ENCODE measurements around the gene COL6A5.

COL6A5 gene

GRCh38 chr3:130516645-130517512 is 171.4 kb downstream of the COL6A5 start, which contains the start of gene COL6A6:
TSS of gene COL6A6 (plus strand) at chr3:130517177. CDS start at chr3:130560365, 43,188 bp downstream.
- DNase-seq (ENCODE audit: low read depth in 3 of 3, low spot score in 1 of 3) = no peak

DNA sequence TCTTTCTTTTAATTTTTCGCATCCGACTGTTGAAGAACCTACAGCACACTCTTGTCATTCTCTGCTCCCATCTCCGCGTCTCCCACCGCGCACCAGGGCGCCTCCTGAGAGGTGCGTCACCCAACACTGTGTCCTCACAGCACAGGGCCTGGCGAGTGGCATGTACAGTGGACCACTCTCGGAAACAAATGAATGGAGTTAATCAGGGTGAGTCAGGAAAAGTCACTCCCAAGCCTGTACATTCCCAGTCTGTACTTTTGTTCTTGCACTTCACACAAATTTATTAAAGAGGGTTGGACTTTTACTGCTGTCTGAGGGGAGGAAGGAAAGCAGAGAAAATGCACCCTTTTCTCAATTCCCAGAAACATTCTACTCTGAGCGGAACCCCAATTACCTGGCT is 172.1 kb downstream of the COL6A5 start:
- DNase-seq (ENCODE audit: low read depth in 3 of 3, low spot score in 1 of 3) = no peak

DNA sequence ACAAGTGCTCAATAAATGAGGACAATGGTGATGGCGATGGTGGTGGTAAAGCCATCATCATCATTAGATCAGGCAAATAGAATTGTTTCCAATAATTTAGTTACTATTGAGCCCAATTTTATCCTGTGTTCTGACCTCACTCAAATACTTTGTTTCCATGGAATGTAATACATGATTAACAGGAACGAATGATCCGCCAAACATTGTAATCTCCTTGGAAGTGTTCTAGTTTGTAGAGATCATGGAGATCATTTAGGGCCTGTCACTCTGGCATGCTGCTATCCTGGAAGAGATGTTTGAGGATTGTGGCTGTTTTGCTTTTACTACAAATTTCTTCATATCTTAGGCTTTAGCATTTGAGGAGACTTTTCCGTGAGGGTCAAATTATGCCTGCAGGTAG is 174.3 kb downstream of the COL6A5 start:
- no peak for DNase-seq (ENCODE audit: low read depth in 3 of 3, low spot score in 1 of 3)

- DNase-seq (ENCODE audit: low read depth in 3 of 3, low spot score in 1 of 3) = no peak
Observed at GRCh38 chr3:130522399-130522798, 176.9 kb downstream of the COL6A5 start.

DNA sequence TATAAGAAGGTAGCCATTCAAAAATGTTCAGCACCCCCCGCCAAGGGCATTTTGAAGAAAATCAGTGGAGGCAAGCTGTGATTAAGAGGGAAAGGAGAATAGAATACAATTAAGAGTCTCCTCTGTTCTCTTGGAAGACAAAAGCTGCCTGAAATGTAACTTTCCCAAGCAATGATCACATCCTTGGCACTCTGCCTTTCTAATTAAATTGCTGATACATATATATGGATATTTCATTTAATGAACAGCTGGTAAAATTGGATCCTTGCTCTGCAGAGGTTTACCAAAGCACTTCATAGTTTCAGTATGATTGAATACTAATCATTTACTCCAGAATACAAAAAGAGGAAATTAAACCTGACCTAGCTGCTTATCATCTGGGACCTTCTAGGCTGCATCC is 182.0 kb downstream of the COL6A5 start:
- DNase-seq (ENCODE audit: low read depth in 3 of 3, low spot score in 1 of 3) = no peak

- DNase-seq (ENCODE audit: low read depth in 3 of 3, low spot score in 1 of 3) = no peak
Observed at GRCh38 chr3:130528120-130528519, 182.6 kb downstream of the COL6A5 start.

DNA sequence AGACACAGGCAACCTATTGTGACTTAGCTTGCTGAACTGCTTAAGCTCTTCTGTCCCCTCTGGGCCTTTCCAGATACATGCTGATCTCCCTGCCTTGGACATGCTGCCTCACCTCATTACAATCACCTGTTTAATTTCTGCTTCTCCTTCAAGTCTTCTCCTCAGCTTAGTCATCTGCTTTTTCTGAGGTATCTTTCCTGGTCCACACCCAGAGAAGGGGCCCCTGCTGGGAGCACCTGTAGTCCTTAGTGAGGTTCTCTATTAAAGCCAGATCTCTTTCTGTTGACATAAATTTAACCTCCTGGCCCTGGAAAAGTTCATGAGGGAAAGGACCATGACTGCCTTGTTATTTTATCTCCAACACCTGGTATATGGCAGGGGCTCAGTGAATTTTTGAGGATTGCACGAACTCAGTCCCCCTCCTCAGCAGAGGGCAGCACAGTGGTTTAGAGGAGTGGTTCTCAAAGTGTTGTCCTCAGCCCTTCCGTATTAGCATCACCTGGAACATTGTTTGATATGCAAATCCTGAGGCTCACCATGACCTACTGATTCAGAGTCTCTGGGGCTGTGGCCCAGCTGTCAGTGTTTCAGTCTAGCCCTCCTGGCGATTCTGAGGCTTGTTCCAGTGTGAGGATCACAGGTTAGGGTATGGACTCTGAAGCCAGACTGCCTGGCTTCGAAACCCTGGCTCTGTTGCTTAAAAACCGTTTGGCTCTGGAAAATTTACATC is 184.2 kb downstream of the COL6A5 start:
- no peak for DNase-seq (ENCODE audit: low read depth in 3 of 3, low spot score in 1 of 3)

DNA sequence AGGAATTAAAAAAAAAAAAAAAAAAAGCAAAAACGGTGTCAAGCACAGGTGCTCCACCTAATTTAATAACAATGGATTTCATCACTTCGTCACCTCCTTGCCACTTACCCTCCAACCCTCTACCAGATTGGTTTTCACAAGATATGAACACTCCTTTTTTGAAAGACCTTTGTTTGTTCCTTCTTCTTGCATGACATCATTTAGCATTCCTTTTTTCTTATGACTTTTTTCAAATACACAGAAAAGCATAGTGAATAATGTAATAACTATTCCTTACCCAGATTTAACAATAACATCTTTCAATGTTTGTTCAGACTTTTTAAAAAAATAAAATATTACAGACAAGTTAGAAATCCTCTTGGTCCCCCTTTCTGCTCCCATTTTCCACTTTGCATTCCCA is 187.8 kb downstream of the COL6A5 start:
- no peak for DNase-seq (ENCODE audit: low read depth in 3 of 3, low spot score in 1 of 3)

All from stimulated activated CD4-positive, alpha-beta T cell treated with anti-CD3 and anti-CD28 coated beads, TNF-alpha, amount 100 ng/mL, for 1 hour (primary cell).